ENCODE results near the gene CNKSR3.
A peak's percentile ranks its signal among the peaks of the same experiment; 100 is the strongest.

The CNKSR3 gene

GRCh38 chr6:154503658-154504057 is 6.8 kb downstream of the CNKSR3 start:
- TF ChIP-seq CTCF (IDR thresholded peaks at IDR 0.05; ENCODE audit: insufficient read depth, low read length) (no peak), POLR2AphosphoS5 (IDR thresholded peaks at IDR 0.05; ENCODE audit: low read depth) (no peak), SPI1 (IDR thresholded peaks at IDR 0.05; ENCODE audit: borderline replicate concordance, low read depth) (no peak)
- TF ChIP-seq, protein P1, sequence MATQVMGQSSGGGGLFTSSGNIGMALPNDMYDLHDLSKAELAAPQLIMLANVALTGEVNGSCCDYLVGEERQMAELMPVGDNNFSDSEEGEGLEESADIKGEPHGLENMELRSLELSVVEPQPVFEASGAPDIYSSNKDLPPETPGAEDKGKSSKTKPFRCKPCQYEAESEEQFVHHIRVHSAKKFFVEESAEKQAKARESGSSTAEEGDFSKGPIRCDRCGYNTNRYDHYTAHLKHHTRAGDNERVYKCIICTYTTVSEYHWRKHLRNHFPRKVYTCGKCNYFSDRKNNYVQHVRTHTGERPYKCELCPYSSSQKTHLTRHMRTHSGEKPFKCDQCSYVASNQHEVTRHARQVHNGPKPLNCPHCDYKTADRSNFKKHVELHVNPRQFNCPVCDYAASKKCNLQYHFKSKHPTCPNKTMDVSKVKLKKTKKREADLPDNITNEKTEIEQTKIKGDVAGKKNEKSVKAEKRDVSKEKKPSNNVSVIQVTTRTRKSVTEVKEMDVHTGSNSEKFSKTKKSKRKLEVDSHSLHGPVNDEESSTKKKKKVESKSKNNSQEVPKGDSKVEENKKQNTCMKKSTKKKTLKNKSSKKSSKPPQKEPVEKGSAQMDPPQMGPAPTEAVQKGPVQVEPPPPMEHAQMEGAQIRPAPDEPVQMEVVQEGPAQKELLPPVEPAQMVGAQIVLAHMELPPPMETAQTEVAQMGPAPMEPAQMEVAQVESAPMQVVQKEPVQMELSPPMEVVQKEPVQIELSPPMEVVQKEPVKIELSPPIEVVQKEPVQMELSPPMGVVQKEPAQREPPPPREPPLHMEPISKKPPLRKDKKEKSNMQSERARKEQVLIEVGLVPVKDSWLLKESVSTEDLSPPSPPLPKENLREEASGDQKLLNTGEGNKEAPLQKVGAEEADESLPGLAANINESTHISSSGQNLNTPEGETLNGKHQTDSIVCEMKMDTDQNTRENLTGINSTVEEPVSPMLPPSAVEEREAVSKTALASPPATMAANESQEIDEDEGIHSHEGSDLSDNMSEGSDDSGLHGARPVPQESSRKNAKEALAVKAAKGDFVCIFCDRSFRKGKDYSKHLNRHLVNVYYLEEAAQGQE (IDR thresholded peaks at IDR 0.05; ENCODE audit: insufficient replicate concordance, low read depth) = no peak
- Histone ChIP-seq H3K27ac (replicated peaks) (no peak overlapping the region), H3K4me3 (replicated peaks; ENCODE audit: insufficient read depth, low read length) (no peak overlapping the region), H3K27me3 (ENCODE audit: insufficient read depth, poor library complexity, severe bottlenecking) (peaks cover 3% of the 10 kb centered on the region)
- DNase-seq (ENCODE audit: low read depth in 1 of 2, low spot score in 1 of 2) = no peak

- TF ChIP-seq, protein P1 (IDR thresholded peaks at IDR 0.05; ENCODE audit: insufficient replicate concordance, low read depth) = no peak
- no peak for TF ChIP-seq GABPA (IDR thresholded peaks at IDR 0.05; ENCODE audit: low read depth)
- peak; percentile 60; the same call in 1 of the 2 replicates for TF ChIP-seq SPI1 (IDR thresholded peaks at IDR 0.05; ENCODE audit: borderline replicate concordance, low read depth)
- TF ChIP-seq POLR2AphosphoS5 (IDR thresholded peaks at IDR 0.05; ENCODE audit: low read depth) = no peak
- TF ChIP-seq CTCF (IDR thresholded peaks at IDR 0.05; ENCODE audit: insufficient read depth, low read length) = no peak
- Histone ChIP-seq H3K27ac (replicated peaks) (no peak overlapping the region), H3K27me3 (ENCODE audit: insufficient read depth, poor library complexity, severe bottlenecking) (no peaks in the 10 kb centered on the region), H3K4me3 (replicated peaks; ENCODE audit: insufficient read depth, low read length) (no peak overlapping the region)
- no peak for DNase-seq (ENCODE audit: low read depth in 1 of 2, low spot score in 1 of 2)
Measured at GRCh38 chr6:154502553-154502952, 7.9 kb downstream of the CNKSR3 start.

DNA sequence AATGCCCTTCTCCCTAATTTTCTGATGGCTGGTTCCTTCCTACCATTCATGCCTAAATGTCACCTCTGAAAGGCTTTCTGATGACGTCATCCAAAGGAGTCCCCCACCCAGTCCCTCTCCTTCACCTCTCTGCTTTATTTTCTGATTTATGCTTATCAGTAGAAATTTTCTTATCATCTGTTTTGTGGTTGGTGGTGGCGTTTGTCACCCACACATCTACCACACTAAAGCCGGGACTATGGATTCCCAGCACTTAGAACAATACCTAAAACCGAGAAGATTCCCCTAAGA is 9.0 kb downstream of the CNKSR3 start:
- TF ChIP-seq SPI1 (IDR thresholded peaks at IDR 0.05; ENCODE audit: borderline replicate concordance, low read depth) (no peak), CTCF (IDR thresholded peaks at IDR 0.05; ENCODE audit: insufficient read depth, low read length) (no peak)
- Histone ChIP-seq H3K4me3 (replicated peaks; ENCODE audit: insufficient read depth, low read length) (no peak overlapping the region), H3K27me3 (ENCODE audit: insufficient read depth, poor library complexity, severe bottlenecking) (no peaks in the 10 kb centered on the region), H3K27ac (replicated peaks) (no peak overlapping the region)
- no peak for DNase-seq (ENCODE audit: low read depth in 1 of 2, low spot score in 1 of 2)

GRCh38 chr6:154500769-154501577 is 9.5 kb downstream of the CNKSR3 start:
- Histone ChIP-seq H3K27ac (replicated peaks) (no peak overlapping the region), H3K4me3 (replicated peaks; ENCODE audit: insufficient read depth, low read length) (no peak overlapping the region), H3K27me3 (ENCODE audit: insufficient read depth, poor library complexity, severe bottlenecking) (no peaks in the 10 kb centered on the region)
- TF ChIP-seq CTCF (IDR thresholded peaks at IDR 0.05; ENCODE audit: insufficient read depth, low read length) (no peak), POLR2AphosphoS5 (IDR thresholded peaks at IDR 0.05; ENCODE audit: low read depth) (no peak), GABPA (IDR thresholded peaks at IDR 0.05; ENCODE audit: low read depth) (no peak), SPI1 (IDR thresholded peaks at IDR 0.05; ENCODE audit: borderline replicate concordance, low read depth) (no peak)
- TF ChIP-seq, protein P1 (IDR thresholded peaks at IDR 0.05; ENCODE audit: insufficient replicate concordance, low read depth) = no peak
- DNase-seq (ENCODE audit: low read depth in 1 of 2, low spot score in 1 of 2) = no peak

All from HL-60 (cell line).